NCI-H524 (cell line): ENCODE data around the gene DUSP23.

Source experiments
- DNase-seq, 2 experiments: peaks; one replicate each; lab custom pipeline; 2025; lab: John Stamatoyannopoulos, UW

The DUSP23 gene

DNA sequence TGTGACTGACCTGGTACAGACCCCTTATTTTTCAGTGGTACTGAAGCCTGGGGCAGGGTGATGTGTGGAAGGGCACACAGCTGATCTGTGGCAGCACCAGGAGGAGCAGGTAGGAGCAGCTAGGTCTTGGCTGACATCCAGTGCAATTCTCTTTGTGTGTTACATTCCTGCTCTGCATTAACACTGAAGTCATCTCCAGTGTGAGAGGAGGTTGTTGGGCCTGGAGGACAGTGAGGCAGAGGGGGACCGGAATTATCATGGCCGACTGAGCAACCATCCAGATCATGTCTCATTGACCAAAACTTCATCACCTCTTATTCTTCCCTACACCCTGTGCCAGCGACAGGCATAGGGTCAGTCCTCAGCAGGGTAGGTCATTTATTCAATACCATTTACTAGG lies 47.4 kb downstream of the DUSP23 start:
- DNase-seq: no peak

DNA sequence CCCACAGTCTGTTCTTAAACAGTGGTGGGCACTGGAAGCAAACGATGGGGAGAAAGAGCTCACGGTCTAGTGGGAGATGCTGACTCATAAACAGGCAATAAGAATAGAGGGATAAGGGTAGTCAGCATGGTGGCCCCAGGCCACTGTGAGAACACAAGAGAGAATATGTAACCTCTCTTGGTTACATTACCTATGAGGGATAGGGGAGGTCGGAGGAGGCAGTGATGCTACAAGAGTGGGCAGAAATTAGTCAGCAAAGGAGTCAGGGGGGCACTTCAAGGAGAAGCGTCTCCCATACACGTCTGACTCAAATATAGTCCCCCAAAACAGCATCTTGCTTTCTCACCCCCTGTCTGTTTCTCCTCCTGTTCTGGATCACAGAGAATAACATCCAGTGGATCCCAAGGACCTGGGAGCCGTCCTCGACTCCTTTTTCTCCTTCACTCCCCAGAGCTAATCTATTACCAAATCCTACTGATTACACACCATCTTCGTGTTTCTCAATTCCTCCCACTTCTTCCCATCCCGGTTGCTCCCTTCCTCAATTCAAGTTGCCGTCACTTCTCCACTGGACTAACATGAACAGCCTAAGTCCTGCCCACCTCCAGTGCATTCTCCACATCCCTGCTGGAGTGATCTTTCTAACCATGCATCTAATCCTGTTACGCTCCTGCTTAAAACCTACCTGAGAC lies 48.0 kb downstream of the DUSP23 start:
- no peak for DNase-seq

DNA sequence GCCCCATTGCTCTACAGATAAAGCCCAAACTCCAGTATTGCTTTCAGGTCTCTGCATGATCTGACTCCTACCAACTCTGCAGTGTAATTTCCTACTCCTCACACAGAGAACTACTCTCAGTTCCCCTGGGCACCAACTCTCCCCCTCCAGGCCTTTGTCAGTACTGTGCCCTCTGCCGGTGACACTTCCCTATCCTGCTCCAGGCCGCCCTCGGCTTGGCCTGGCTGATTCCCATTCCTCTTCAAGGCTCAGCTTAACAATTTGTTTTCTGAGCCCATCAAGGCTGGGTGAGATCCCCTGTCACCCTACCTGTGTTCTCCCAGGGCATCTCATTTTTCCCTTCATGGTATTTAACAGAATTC lies 48.5 kb downstream of the DUSP23 start:
- DNase-seq: peak in 1 of 2 experiments; percentile 10

DNA sequence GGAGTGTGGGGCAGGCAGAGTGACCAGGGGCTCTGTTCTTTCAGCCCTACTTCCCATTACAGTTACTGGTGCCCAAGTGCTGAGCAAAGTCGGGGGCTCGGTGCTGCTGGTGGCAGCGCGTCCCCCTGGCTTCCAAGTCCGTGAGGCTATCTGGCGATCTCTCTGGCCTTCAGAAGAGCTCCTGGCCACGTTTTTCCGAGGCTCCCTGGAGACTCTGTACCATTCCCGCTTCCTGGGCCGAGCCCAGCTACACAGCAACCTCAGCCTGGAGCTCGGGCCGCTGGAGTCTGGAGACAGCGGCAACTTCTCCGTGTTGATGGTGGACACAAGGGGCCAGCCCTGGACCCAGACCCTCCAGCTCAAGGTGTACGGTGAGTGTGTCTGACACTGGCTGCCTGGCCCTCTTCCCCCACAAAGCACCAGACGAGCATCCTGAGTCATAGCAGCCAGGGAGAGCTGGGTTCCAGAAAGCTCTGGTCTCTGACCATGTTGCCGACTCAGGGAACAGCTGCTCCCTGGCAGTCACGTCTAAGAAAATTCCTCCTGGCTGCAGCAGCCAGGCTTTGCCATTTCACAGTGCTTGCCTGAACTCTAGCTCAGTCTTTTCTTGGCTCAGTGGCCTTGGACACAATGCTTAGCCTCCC lies 49.2 kb downstream of the DUSP23 start:
- DNase-seq: no peak

DNA sequence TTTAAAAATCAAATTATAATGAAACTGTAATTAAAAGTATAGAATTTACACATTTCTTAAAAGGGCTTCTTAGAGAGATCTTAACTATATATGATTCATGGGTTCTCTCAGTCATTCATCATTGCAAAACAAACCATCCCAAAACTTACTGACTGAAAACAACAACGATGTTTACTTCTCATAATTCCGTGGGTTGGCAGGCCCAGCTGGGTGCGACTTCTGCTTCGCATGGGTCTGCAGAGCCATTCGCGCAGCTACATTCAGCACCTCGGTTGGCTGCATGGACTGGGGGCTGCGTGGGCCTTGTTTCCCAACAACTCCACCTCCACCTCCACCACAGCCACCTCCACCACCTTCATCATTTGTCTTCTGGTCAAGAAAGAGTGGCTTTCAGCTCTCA lies 50.0 kb downstream of the DUSP23 start:
- no peak for DNase-seq

DNA sequence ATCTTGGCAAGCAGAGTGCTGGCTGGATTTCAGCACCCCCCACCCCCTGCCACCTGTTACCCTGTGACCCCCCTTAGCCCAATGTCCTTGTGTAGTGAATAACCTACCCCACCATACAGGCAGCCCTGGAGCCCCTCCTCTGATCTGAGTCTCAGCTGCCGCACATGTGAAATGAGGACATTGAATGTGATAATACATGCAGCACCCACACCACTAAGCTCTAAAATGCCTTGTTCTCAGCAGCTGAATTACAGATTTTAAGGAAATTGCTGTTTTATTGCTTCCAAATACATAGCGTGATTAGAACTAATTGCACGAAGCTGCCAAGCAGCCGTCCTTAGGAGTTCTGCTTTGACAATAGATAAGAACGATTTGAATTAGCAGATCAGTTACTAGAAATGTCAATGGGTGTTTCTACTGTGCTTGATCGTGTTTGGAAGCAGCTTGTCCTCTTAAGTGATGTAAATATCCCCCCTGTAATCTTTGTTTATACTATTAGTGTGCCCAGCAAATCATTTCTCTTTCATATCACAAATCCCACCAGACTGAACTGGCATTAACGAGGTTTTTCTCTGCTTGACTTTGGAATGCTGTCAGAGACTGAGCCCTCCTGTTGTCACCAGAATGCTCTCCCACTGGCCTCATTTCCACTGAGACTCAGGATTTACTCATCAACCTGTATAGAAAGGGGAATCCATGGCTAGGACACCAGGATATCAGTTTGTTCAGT lies 50.8 kb downstream of the DUSP23 start:
- DNase-seq: peak in 1 of 2 experiments; percentile 22
